Nephron (organoid): ENCODE data around the gene DENND2C.

Experiments used
- H3K27ac Mint-ChIP-seq, 3 experiments: 2 replicates each; pipeline ENCODE4 v1.8.0; 2020; ENCODE audit warnings: mixed read lengths in 3 of 3, mild to moderate bottlenecking in 2 of 3, moderate library complexity in 1 of 3
- H3K27me3 Mint-ChIP-seq: 2 replicates; pipeline ENCODE4 v1.8.0; 2021; ENCODE audit warnings: low read depth, mild to moderate bottlenecking, moderate library complexity, mixed read lengths
- H3K36me3 Mint-ChIP-seq: 2 replicates; pipeline ENCODE4 v1.8.0; 2020; ENCODE audit warnings: low read depth, mixed read lengths
- H3K4me1 Mint-ChIP-seq: 2 replicates; pipeline ENCODE4 v1.8.0; 2020; ENCODE audit warnings: mixed read lengths
- H3K4me3 Mint-ChIP-seq, 3 experiments: 2 replicates each; pipeline ENCODE4 v1.8.0; 2020; ENCODE audit warnings: mild to moderate bottlenecking in 3 of 3, mixed read lengths in 3 of 3, moderate library complexity in 2 of 3
- H3K9me3 Mint-ChIP-seq: 2 replicates; pipeline ENCODE4 v1.8.0; 2020; ENCODE audit warnings: mixed read lengths
- CTCF ChIP-seq, 3 experiments: fragments of 200-600 bp; sonication (generic); IDR thresholded peaks; one replicate each; pipeline ENCODE4 v1.5.0; 2021; ENCODE audit warnings: antibody characterized with exemption in 3 of 3; ENCODE audit not compliant: unreplicated experiment in 3 of 3

DENND2C gene

GRCh38 chr1:114700036-114700600, 30.3 kb upstream of the DENND2C start:
- Mint-ChIP-seq H3K36me3 (no peaks in the 10 kb centered on the region), H3K4me3 (no peak overlapping the region), H3K9me3 (no peaks in the 10 kb centered on the region), H3K4me1 (peaks cover 36% of the 10 kb centered on the region), H3K27me3 (no peaks in the 10 kb centered on the region), H3K27ac (no peak overlapping the region)
- no peak for TF ChIP-seq CTCF (IDR thresholded peaks at IDR 0.05; ENCODE audit: unreplicated experiment in 3 of 3)

GRCh38 chr1:114696810-114697209, 27.0 kb upstream of the DENND2C start:
- H3K4me3 Mint-ChIP-seq: no peak overlapping the region
- no peak for TF ChIP-seq CTCF (IDR thresholded peaks at IDR 0.05; ENCODE audit: unreplicated experiment in 3 of 3)
- no peaks in the 10 kb centered on the region for H3K27me3 Mint-ChIP-seq
- peaks cover 9% of the 10 kb centered on the region for H3K4me1 Mint-ChIP-seq
- H3K27ac Mint-ChIP-seq: no peak overlapping the region
- no peaks in the 10 kb centered on the region for H3K36me3 Mint-ChIP-seq
- H3K9me3 Mint-ChIP-seq: no peaks in the 10 kb centered on the region

- no peaks in the 10 kb centered on the region for H3K9me3 Mint-ChIP-seq
- H3K4me3 Mint-ChIP-seq: peak within 1 kb of the TSS in 2 of 3 experiments; percentile 70
- H3K27me3 Mint-ChIP-seq: no peaks in the 10 kb centered on the region
- H3K4me1 Mint-ChIP-seq: peaks cover 9% of the 10 kb centered on the region
- TF ChIP-seq CTCF (IDR thresholded peaks at IDR 0.05; ENCODE audit: unreplicated experiment in 3 of 3): no peak
- H3K27ac Mint-ChIP-seq: peak within 1 kb of the TSS in 2 of 3 experiments; percentile 33 to 56
- no peaks in the 10 kb centered on the region for H3K36me3 Mint-ChIP-seq
Observed at GRCh38 chr1:114695430-114696058, 25.7 kb upstream of the DENND2C start, which contains the start of gene AMPD1. Gene AMPD1 (minus strand): TSS chr1:114695546. CDS start chr1:114695471, 75 bp downstream.

- no peaks in the 10 kb centered on the region for H3K9me3 Mint-ChIP-seq
- no peaks in the 10 kb centered on the region for H3K36me3 Mint-ChIP-seq
- H3K27ac Mint-ChIP-seq: peak overlapping the region in 1 of 3 experiments; percentile 33
- no peak for TF ChIP-seq CTCF (IDR thresholded peaks at IDR 0.05; ENCODE audit: unreplicated experiment in 3 of 3)
- H3K4me1 Mint-ChIP-seq: peaks cover 9% of the 10 kb centered on the region
- H3K27me3 Mint-ChIP-seq: no peaks in the 10 kb centered on the region
- peak overlapping the region in 1 of 3 experiments; percentile 70 for H3K4me3 Mint-ChIP-seq
Observed at GRCh38 chr1:114694540-114695310, 24.9 kb upstream of the DENND2C start.

GRCh38 chr1:114692947-114693346, 23.1 kb upstream of the DENND2C start:
- Mint-ChIP-seq H3K27ac (no peak overlapping the region), H3K4me3 (no peak overlapping the region), H3K9me3 (no peaks in the 10 kb centered on the region), H3K27me3 (peaks cover 9% of the 10 kb centered on the region), H3K4me1 (peaks cover 9% of the 10 kb centered on the region), H3K36me3 (no peaks in the 10 kb centered on the region)
- no peak for TF ChIP-seq CTCF (IDR thresholded peaks at IDR 0.05; ENCODE audit: unreplicated experiment in 3 of 3)
